MCF 10A (cell line): ENCODE data around the gene NPHP4. TPM values are rescaled to one million over a fixed set of nuclear protein-coding genes. Genes with fewer than 3 reads are reported as not detected.
A peak's percentile ranks its signal among the peaks of the same experiment; 100 is the strongest.

ENCODE experiments used
- BruUV-seq: library from RNA; stranded (reverse); fragments of 400-500 nt; replicated peaks from 2 replicates; lab custom pipeline; 2021; lab: Mats Ljungman, UMichigan
- CTCF ChIA-PET: fragments of 300-600 bp; sonication (Branson Sonifier 250); formaldehyde crosslinking; extraction: SDS; loops from one replicate; lab custom pipeline; 2021; ENCODE audit warnings: antibody characterized with exemption, inconsistent platforms; lab: Yijun Ruan, JAX
- POLR2A ChIA-PET: fragments of 300-600, 350-650 bp; sonication (Branson Sonifier 250); formaldehyde crosslinking; extraction: SDS; loops from one replicate; lab custom pipeline; 2020; ENCODE audit warnings: antibody characterized with exemption, inconsistent platforms; lab: Yijun Ruan, JAX
- DNase-seq: peaks from one replicate; pipeline ENCODE4 v3.0.0-alpha.2; 2018; ENCODE audit not compliant: unreplicated experiment
- H3K27ac Mint-ChIP-seq: one replicate; pipeline ENCODE4 v1.8.0; 2022; ENCODE audit warnings: mild to moderate bottlenecking, low read depth, mixed read lengths; ENCODE audit not compliant: unreplicated experiment
- H3K27me3 Mint-ChIP-seq: one replicate; pipeline ENCODE4 v1.8.0; 2022; ENCODE audit warnings: mixed read lengths; ENCODE audit not compliant: insufficient read depth, unreplicated experiment
- H3K36me3 Mint-ChIP-seq: one replicate; pipeline ENCODE4 v1.8.0; 2022; ENCODE audit warnings: mild to moderate bottlenecking, moderate library complexity, mixed read lengths; ENCODE audit not compliant: insufficient read depth, unreplicated experiment
- H3K4me1 Mint-ChIP-seq: one replicate; pipeline ENCODE4 v1.8.0; 2022; ENCODE audit warnings: mixed read lengths; ENCODE audit not compliant: insufficient read depth, unreplicated experiment
- H3K4me3 Mint-ChIP-seq: one replicate; pipeline ENCODE4 v1.8.0; 2022; ENCODE audit warnings: mild to moderate bottlenecking, moderate library complexity, mixed read lengths; ENCODE audit not compliant: unreplicated experiment
- H3K9me3 Mint-ChIP-seq: one replicate; pipeline ENCODE4 v1.8.0; 2022; ENCODE audit warnings: mixed read lengths; ENCODE audit not compliant: unreplicated experiment
- CTCF ChIP-seq: fragments of 200-600 bp; IDR thresholded peaks from one replicate; pipeline ENCODE4 v1.8.0; 2022; ENCODE audit warnings: antibody characterized with exemption, mild to moderate bottlenecking; ENCODE audit not compliant: unreplicated experiment
- intact Hi-C: fragments of 100-400 bp; cut with micrococcal nuclease; formaldehyde crosslinking; loops from 2 replicates; pipeline ENCODE4 v1.14.1; 2022
- total RNA-seq: library from RNA; stranded (reverse); gene quantifications from 2 replicates; pipeline ENCODE4 v1.2.3, GENCODE V29; 2022

Gene NPHP4
- total RNA-seq, 1 experiment from 2014 or later: 14.4 TPM

DNA sequence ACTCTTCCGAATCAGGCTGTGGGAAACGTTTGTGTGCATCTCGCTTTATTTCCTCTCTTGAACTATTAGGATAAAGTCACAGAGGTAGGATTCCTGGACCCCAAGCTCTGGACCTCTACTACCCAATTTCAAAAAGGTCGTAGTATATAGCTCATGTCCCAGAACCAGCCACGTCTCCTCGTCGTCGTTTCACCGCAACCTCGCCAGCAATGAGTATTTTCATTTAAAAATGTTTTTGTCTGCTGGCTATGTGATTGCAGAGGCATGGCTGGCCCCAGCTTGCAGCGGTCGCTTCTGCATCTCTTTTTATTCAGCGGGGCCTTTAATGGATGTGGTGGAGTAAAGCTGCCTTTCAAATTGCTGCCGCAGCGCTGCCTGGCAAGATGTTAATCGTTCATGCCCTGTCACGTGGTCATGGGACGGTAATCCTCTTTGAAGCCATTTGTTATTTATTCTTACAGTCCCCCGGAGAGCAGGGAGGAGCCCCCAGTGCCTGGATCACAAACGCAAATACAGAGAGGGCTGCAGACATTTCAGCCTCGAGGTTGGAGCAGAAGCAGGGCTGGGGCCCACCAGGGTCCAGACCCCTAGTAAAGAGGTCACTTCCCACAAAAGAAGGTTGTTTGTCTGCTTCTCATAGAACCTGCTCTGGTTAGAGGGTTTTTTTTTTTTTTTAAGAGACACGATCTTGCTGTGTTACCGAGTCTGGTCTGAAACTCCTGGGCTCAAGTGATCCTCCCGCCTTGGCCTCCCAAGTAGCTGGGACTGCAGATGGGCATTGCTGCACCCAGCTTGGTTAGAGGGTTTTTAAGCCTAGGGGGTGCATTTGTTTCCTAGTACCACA is 11.6 kb upstream of the NPHP4 start:
- H3K27ac Mint-ChIP-seq: no peak overlapping the region
- no TSS peak for BruUV-seq
- H3K4me3 Mint-ChIP-seq: no peak overlapping the region
- intact Hi-C loops: no loop called here
- H3K27me3 Mint-ChIP-seq: no peaks in the 10 kb centered on the region
- no peaks in the 10 kb centered on the region for H3K36me3 Mint-ChIP-seq
- H3K9me3 Mint-ChIP-seq: no peaks in the 10 kb centered on the region
- no peaks in the 10 kb centered on the region for H3K4me1 Mint-ChIP-seq
- TF ChIP-seq CTCF: no peak
- no peak for DNase-seq
- ChIA-PET POLR2A (no interaction called here), CTCF (interaction anchor here (0.9 to 1.3 kb wide), 3 partner anchors 10 to 19 kb away, joined by 3 to 4 read pairs (median 3); no protein-coding TSS in a partner anchor)

DNA sequence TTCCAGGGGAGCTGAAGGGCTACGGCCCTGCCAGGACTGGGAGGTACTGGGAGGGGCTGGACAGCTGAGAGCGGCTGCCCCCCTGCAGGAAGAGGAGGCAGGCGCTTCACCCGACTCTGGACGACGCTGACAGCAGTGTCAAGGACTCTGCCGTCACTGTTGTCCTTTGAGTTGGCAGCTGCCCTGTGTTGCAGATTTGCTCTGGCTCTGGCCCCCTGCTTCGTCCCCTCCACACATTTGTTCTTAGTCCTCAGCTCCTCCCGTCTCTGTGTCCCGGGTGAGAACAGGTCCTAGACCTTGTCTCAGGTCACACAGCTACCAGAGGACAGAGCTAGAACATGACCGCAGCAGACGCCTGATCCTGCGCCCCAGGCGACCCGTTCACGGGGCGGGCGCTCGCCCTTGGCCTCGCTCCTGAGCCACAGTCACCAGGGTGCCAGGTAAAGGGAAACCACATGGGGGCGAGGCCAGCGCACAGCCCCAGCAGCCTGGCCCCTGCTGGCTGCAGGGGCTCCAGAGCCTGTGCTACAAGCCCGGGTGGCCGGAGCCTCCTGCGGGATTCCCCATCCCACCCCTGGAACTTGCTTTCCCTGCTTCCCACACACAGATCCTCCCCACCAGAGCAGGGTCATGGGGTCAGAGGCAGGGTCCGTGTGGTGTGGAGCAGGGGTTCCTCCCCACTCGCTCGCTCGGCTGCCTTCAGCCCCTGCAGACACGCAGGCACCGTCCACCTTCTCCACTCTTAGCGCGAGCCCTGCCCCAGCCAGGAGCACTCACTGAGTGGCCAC is 10.7 kb upstream of the NPHP4 start:
- DNase-seq: no peak
- intact Hi-C loops: no loop called here
- ChIA-PET POLR2A (interaction anchor here (0.6 to 0.7 kb wide), 2 partner anchors 22 to 493 kb away, joined by 3 to 4 read pairs; no protein-coding TSS in a partner anchor), CTCF (interaction anchor here (0.9 to 1.3 kb wide), 3 partner anchors 9 to 19 kb away, joined by 3 to 4 read pairs (median 3); no protein-coding TSS in a partner anchor)
- no TSS peak for BruUV-seq
- no peak for TF ChIP-seq CTCF
- Mint-ChIP-seq H3K27me3 (no peaks in the 10 kb centered on the region), H3K9me3 (no peaks in the 10 kb centered on the region), H3K4me1 (no peaks in the 10 kb centered on the region), H3K4me3 (no peak overlapping the region), H3K36me3 (no peaks in the 10 kb centered on the region), H3K27ac (no peak overlapping the region)

- Mint-ChIP-seq H3K27me3 (no peaks in the 10 kb centered on the region), H3K4me1 (no peaks in the 10 kb centered on the region), H3K4me3 (no peak overlapping the region), H3K36me3 (no peaks in the 10 kb centered on the region), H3K27ac (no peak overlapping the region), H3K9me3 (no peaks in the 10 kb centered on the region)
- intact Hi-C loops: no loop called here
- peak; percentile 38 for DNase-seq
- CTCF ChIA-PET: interaction anchor here (0.6 to 1.3 kb wide), 2 partner anchors 18 to 1217 kb away, joined by 3 read pairs; no protein-coding TSS in a partner anchor
- no TSS peak for BruUV-seq
- POLR2A ChIA-PET: interaction anchor here (0.6 to 1.2 kb wide), 3 partner anchors 23 to 492 kb away, joined by 3 to 4 read pairs (median 4); no protein-coding TSS in a partner anchor
- no peak for TF ChIP-seq CTCF
Observed at GRCh38 chr1:6001992-6002576, 9.9 kb upstream of the NPHP4 start.
